HEK293 (cell line): ENCODE measurements around the gene TNS4.

ENCODE experiments used
- BCL11A ChIP-seq: fragments of 450-650 bp; formaldehyde crosslinking; IDR thresholded peaks from 2 replicates; pipeline ENCODE4 v1.5.1; 2016; ENCODE audit warnings: low read depth, missing biosample characterization, missing genetic modification characterization
- CTCF ChIP-seq: fragments of 450-650 bp; formaldehyde crosslinking; IDR thresholded peaks from 2 replicates; pipeline ENCODE4 v1.5.1; 2016; ENCODE audit warnings: missing biosample characterization, missing genetic modification characterization
- PATZ1 ChIP-seq: fragments of 450-650 bp; formaldehyde crosslinking; IDR thresholded peaks from 2 replicates; pipeline ENCODE4 v1.5.1; 2016; ENCODE audit warnings: missing biosample characterization, missing genetic modification characterization
- REST ChIP-seq: fragments of 450-650 bp; formaldehyde crosslinking; IDR thresholded peaks from 2 replicates; pipeline ENCODE4 v1.5.1; 2016; ENCODE audit warnings: missing biosample characterization, missing genetic modification characterization
- SCRT1 ChIP-seq: fragments of 450-650 bp; formaldehyde crosslinking; IDR thresholded peaks from 2 replicates; pipeline ENCODE4 v1.5.1; 2016; ENCODE audit warnings: missing biosample characterization, missing genetic modification characterization, borderline replicate concordance
- YY1 ChIP-seq: fragments of 450-650 bp; formaldehyde crosslinking; IDR thresholded peaks from 2 replicates; pipeline ENCODE4 v1.5.1; 2018; ENCODE audit warnings: missing biosample characterization, missing genetic modification characterization
- ZNF146 ChIP-seq: fragments of 450-650 bp; formaldehyde crosslinking; IDR thresholded peaks from 2 replicates; pipeline ENCODE4 v1.5.1; 2016; ENCODE audit warnings: missing biosample characterization, missing genetic modification characterization
- ZNF280C ChIP-seq: fragments of 450-650 bp; formaldehyde crosslinking; IDR thresholded peaks from 2 replicates; pipeline ENCODE4 v1.5.1; 2016; ENCODE audit warnings: missing biosample characterization, missing genetic modification characterization
- ZNF280D ChIP-seq: fragments of 450-650 bp; formaldehyde crosslinking; IDR thresholded peaks from 2 replicates; pipeline ENCODE4 v1.5.1; 2016; ENCODE audit warnings: missing biosample characterization, missing genetic modification characterization
- ZNF311 ChIP-seq: fragments of 450-650 bp; formaldehyde crosslinking; IDR thresholded peaks from 2 replicates; pipeline ENCODE4 v1.5.1; 2017; ENCODE audit warnings: missing biosample characterization, missing genetic modification characterization, borderline replicate concordance
- ZNF473 ChIP-seq: fragments of 450-650 bp; formaldehyde crosslinking; IDR thresholded peaks from 2 replicates; pipeline ENCODE4 v1.5.1; 2017; ENCODE audit warnings: missing biosample characterization, missing genetic modification characterization
- ZNF776 ChIP-seq: fragments of 450-650 bp; formaldehyde crosslinking; IDR thresholded peaks from 2 replicates; pipeline ENCODE4 v1.5.0; 2017; ENCODE audit warnings: missing biosample characterization, missing genetic modification characterization, borderline replicate concordance
- TF ChIP-seq, protein P1 (sequence below): fragments of 450-650 bp; formaldehyde crosslinking; IDR thresholded peaks from 2 replicates; pipeline ENCODE4 v1.5.1; 2016; ENCODE audit warnings: missing biosample characterization, missing genetic modification characterization

GRCh38 chr17:40548982-40549685 lies 47.7 kb upstream of the TNS4 start:
- TF ChIP-seq CTCF (tag by site-specific recombination) (no peak), ZNF473 (no peak), ZNF280D (tag by site-specific recombination) (no peak), ZNF311 (no peak), REST (tag by site-specific recombination) (no peak), BCL11A (tag by site-specific recombination) (no peak), ZNF280C (tag by site-specific recombination) (no peak), ZNF776 (tag by site-specific recombination) (no peak), ZNF146 (tag by site-specific recombination) (no peak), PATZ1 (tag by site-specific recombination) (no peak), SCRT1 (no peak), YY1 (tag by site-specific recombination) (no peak)
- TF ChIP-seq, protein P1, sequence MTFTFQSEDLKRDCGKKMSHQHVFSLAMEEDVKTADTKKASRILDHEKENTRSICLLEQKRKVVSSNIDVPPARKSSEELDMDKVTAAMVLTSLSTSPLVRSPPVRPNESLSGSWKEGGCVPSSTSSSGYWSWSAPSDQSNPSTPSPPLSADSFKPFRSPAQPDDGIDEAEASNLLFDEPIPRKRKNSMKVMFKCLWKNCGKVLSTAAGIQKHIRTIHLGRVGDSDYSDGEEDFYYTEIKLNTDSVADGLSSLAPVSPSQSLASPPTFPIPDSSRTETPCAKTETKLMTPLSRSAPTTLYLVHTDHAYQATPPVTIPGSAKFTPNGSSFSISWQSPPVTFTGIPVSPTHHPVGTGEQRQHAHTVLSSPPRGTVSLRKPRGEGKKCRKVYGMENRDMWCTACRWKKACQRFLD (tag by site-specific recombination) = no peak
